Immature natural killer cell (primary cell): Measurements from ENCODE around the gene RGS14. TPM values are rescaled to one million over a fixed set of nuclear protein-coding genes. Genes with fewer than 3 reads are reported as not detected.

Experiments used
- polyA plus RNA-seq, 3 donors: library from polyadenylated mRNA; unstranded; fragments of 300-500 nt; fragmentation: Illumina TruSeq; gene quantifications; one replicate each; pipeline ENCODE4 v1.2.3, GENCODE V29; 2021

RGS14 gene
- polyA plus RNA-seq, 3 donors from 2014 or later = 27.1 to 64.5 (median 33.8) TPM

Other genes with a start within 250 kb of the RGS14 start
- 10 to 100 TPM; 17.3 to 92.9 (median 19.7) TPM for gene NSD1, start 224.2 kb upstream of the RGS14 start, polyA plus RNA-seq
- gene RAB24, start 54.2 kb upstream of the RGS14 start, polyA plus RNA-seq = 10 to 100 TPM; 39.7 to 80.2 (median 45.8) TPM
- gene PRELID1, start 54.1 kb upstream of the RGS14 start, polyA plus RNA-seq = 100 to 1,000 TPM; 345 to 494 (median 375) TPM
- 1 to 10 TPM; 2.1 to 4.2 (median 4.1) TPM for gene MXD3, start 46.0 kb upstream of the RGS14 start, polyA plus RNA-seq
- 100 to 1,000 TPM; 316 to 441 (median 409) TPM for gene LMAN2, start 6.3 kb upstream of the RGS14 start, polyA plus RNA-seq
- gene SLC34A1, start 26.5 kb downstream of the RGS14 start, polyA plus RNA-seq = under 1 TPM in 2 of 3 donors, not detected in 1; 0.26 to 0.34 TPM
- not detected for gene PFN3, start 42.7 kb downstream of the RGS14 start, polyA plus RNA-seq
- gene F12, start 51.6 kb downstream of the RGS14 start, polyA plus RNA-seq = 1 to 10 TPM in 2 of 3 donors, not detected in 1; 1.3 to 2.3 TPM
- 100 to 1,000 TPM; 102 to 129 (median 103) TPM for gene GRK6, start 68.8 kb downstream of the RGS14 start, polyA plus RNA-seq
- 10 to 100 TPM in 2 of 3 donors, 1 to 10 TPM in 1; 9.6 to 25.4 (median 17.5) TPM for gene PRR7, start 88.9 kb downstream of the RGS14 start, polyA plus RNA-seq
- 1 to 10 TPM in 2 of 3 donors, under 1 TPM in 1; 0.93 to 4.2 (median 2.8) TPM for gene DBN1, start 115.7 kb downstream of the RGS14 start, polyA plus RNA-seq
- gene PDLIM7, start 139.7 kb downstream of the RGS14 start, polyA plus RNA-seq = 1 to 10 TPM; 1.1 to 3.3 (median 2.3) TPM
- gene DOK3, start 151.9 kb downstream of the RGS14 start, polyA plus RNA-seq = 1 to 10 TPM in 1 of 3 donors, under 1 TPM in 1, not detected in 1; 0.48 to 1.3 TPM
- gene DDX41, start 159.0 kb downstream of the RGS14 start, polyA plus RNA-seq = 10 to 100 TPM; 20.0 to 62.6 (median 46.4) TPM
- gene FAM193B, start 196.6 kb downstream of the RGS14 start, polyA plus RNA-seq = 1 to 10 TPM; 2.5 to 6.2 (median 3.4) TPM
- gene TMED9, start 234.3 kb downstream of the RGS14 start, polyA plus RNA-seq = 100 to 1,000 TPM; 172 to 231 (median 178) TPM
- 10 to 100 TPM; 11.7 to 30.2 (median 21.0) TPM for gene B4GALT7, start 242.2 kb downstream of the RGS14 start, polyA plus RNA-seq